ENCODE measurements around the gene FER. TPM values are rescaled to one million over a fixed set of nuclear protein-coding genes. Genes with fewer than 3 reads are reported as not detected.

The FER gene
- total RNA-seq, 5 donors from 2014 or later (not counting 1 experiment from before 2014, with no cell fraction given), result 7.0 to 19.6 (median 10.4) TPM

- Mint-ChIP-seq H3K27me3 (no peaks in the 10 kb centered on the region), H3K36me3 (peaks cover under 1% of the 10 kb centered on the region), H3K4me1 (peaks cover 0 to 1% (median 0%) of the 10 kb centered on the region in 3 donors), H3K27ac (no peak overlapping the region), H3K9me3 (no peaks in the 10 kb centered on the region), H3K4me3 (no peak overlapping the region)
- Histone ChIP-seq H3K36me3 (ENCODE audit: control insufficient read depth in 2 of 2, extremely low read depth in 1 of 2, insufficient read depth in 1 of 2, low read length in 1 of 2) (no peaks in the 10 kb centered on the region), H3K4me3 (ENCODE audit: control insufficient read depth in 1 of 2, extremely low read depth in 1 of 2, low read length in 1 of 2) (no peak overlapping the region), H3K4me1 (ENCODE audit: control insufficient read depth in 1 of 2, extremely low read depth in 1 of 2, insufficient read depth in 2 of 2, low read length in 2 of 2) (no peaks in the 10 kb centered on the region), H3K27me3 (replicated peaks in 1 of 2; ENCODE audit: control insufficient read depth in 2 of 2, extremely low read depth in 1 of 2, insufficient read depth in 2 of 2, low read length in 1 of 2) (no peaks in the 10 kb centered on the region), H3K9me3 (no peaks in the 10 kb centered on the region), H3K27ac (ENCODE audit: low read length) (no peak overlapping the region)
- POLR2A ChIA-PET, result interaction anchor here in 1 of 2 donors (0.6 kb wide), 1 partner anchor 331 kb away, joined by 4 read pairs; no protein-coding TSS in a partner anchor
- no peak for DNase-seq
- WGBS (ENCODE audit: insufficient coverage), result no CpG with 5 or more reads among the region's 4 CpGs
- ATAC-seq (replicated peaks in 1 of 4), result no peak
- CTCF ChIA-PET, result no interaction called here
Observed at GRCh38 chr5:108940506-108940905, 192.8 kb downstream of the FER start.

- H3K9me3 ChIP-seq, result no peaks in the 10 kb centered on the region
- ChIA-PET CTCF (no interaction called here), POLR2A (no interaction called here)
- Mint-ChIP-seq H3K27ac (no peak overlapping the region), H3K36me3 (no peaks in the 10 kb centered on the region), H3K27me3 (no peaks in the 10 kb centered on the region), H3K4me3 (no peak overlapping the region), H3K4me1 (peaks cover 0 to 1% (median 0%) of the 10 kb centered on the region in 3 donors), H3K9me3 (no peaks in the 10 kb centered on the region)
- ATAC-seq (replicated peaks in 1 of 4) (no peak), DNase-seq (no peak)
- H3K4me1 ChIP-seq (ENCODE audit: control insufficient read depth in 1 of 2, extremely low read depth in 1 of 2, insufficient read depth in 2 of 2, low read length in 2 of 2), result no peaks in the 10 kb centered on the region
- no peak overlapping the region for H3K27ac ChIP-seq (ENCODE audit: low read length)
- WGBS (ENCODE audit: insufficient coverage), result no CpG with 5 or more reads among the region's 2 CpGs
- no peaks in the 10 kb centered on the region for H3K36me3 ChIP-seq (ENCODE audit: control insufficient read depth in 2 of 2, extremely low read depth in 1 of 2, insufficient read depth in 1 of 2, low read length in 1 of 2)
- no peak overlapping the region for H3K4me3 ChIP-seq (ENCODE audit: control insufficient read depth in 1 of 2, extremely low read depth in 1 of 2, low read length in 1 of 2)
- H3K27me3 ChIP-seq (replicated peaks in 1 of 2; ENCODE audit: control insufficient read depth in 2 of 2, extremely low read depth in 1 of 2, insufficient read depth in 2 of 2, low read length in 1 of 2), result no peaks in the 10 kb centered on the region
Observed at GRCh38 chr5:108941746-108942145, 194.0 kb downstream of the FER start.

- ATAC-seq (replicated peaks in 1 of 4), result no peak
- Mint-ChIP-seq H3K4me1 (peaks cover 0 to 1% (median 0%) of the 10 kb centered on the region in 3 donors), H3K9me3 (no peaks in the 10 kb centered on the region), H3K4me3 (no peak overlapping the region), H3K27ac (no peak overlapping the region), H3K36me3 (peaks cover 4% of the 10 kb centered on the region), H3K27me3 (no peaks in the 10 kb centered on the region)
- DNase-seq, result no peak
- H3K27ac ChIP-seq (ENCODE audit: low read length), result no peak overlapping the region
- ChIA-PET CTCF (no interaction called here), POLR2A (no interaction called here)
- no CpG with 5 or more reads among the region's 1 CpG for WGBS (ENCODE audit: insufficient coverage)
- no peaks in the 10 kb centered on the region for H3K36me3 ChIP-seq (ENCODE audit: control insufficient read depth in 2 of 2, extremely low read depth in 1 of 2, insufficient read depth in 1 of 2, low read length in 1 of 2)
- H3K4me1 ChIP-seq (ENCODE audit: control insufficient read depth in 1 of 2, extremely low read depth in 1 of 2, insufficient read depth in 2 of 2, low read length in 2 of 2), result no peaks in the 10 kb centered on the region
- H3K4me3 ChIP-seq (ENCODE audit: control insufficient read depth in 1 of 2, extremely low read depth in 1 of 2, low read length in 1 of 2), result no peak overlapping the region
- no peaks in the 10 kb centered on the region for H3K9me3 ChIP-seq
- no peaks in the 10 kb centered on the region for H3K27me3 ChIP-seq (replicated peaks in 1 of 2; ENCODE audit: control insufficient read depth in 2 of 2, extremely low read depth in 1 of 2, insufficient read depth in 2 of 2, low read length in 1 of 2)
Observed at GRCh38 chr5:108942701-108943100, 195.0 kb downstream of the FER start.

- ATAC-seq (replicated peaks in 1 of 4), result no peak
- no peaks in the 10 kb centered on the region for H3K27me3 ChIP-seq (replicated peaks in 1 of 2; ENCODE audit: control insufficient read depth in 2 of 2, extremely low read depth in 1 of 2, insufficient read depth in 2 of 2, low read length in 1 of 2)
- H3K27ac ChIP-seq (ENCODE audit: low read length), result no peak overlapping the region
- no peaks in the 10 kb centered on the region for H3K9me3 Mint-ChIP-seq
- H3K27ac Mint-ChIP-seq, result no peak overlapping the region
- H3K4me3 Mint-ChIP-seq, result no peak overlapping the region
- ChIA-PET POLR2A (no interaction called here), CTCF (no interaction called here)
- no peaks in the 10 kb centered on the region for H3K27me3 Mint-ChIP-seq
- no CpG with 5 or more reads among the region's 3 CpGs for WGBS (ENCODE audit: insufficient coverage)
- no peaks in the 10 kb centered on the region for H3K4me1 Mint-ChIP-seq
- peaks cover 4% of the 10 kb centered on the region for H3K36me3 Mint-ChIP-seq
- H3K9me3 ChIP-seq, result no peaks in the 10 kb centered on the region
- H3K36me3 ChIP-seq (ENCODE audit: control insufficient read depth in 2 of 2, extremely low read depth in 1 of 2, insufficient read depth in 1 of 2, low read length in 1 of 2), result no peaks in the 10 kb centered on the region
- DNase-seq, result no peak
- H3K4me3 ChIP-seq (ENCODE audit: control insufficient read depth in 1 of 2, extremely low read depth in 1 of 2, low read length in 1 of 2), result no peak overlapping the region
- no peaks in the 10 kb centered on the region for H3K4me1 ChIP-seq (ENCODE audit: control insufficient read depth in 1 of 2, extremely low read depth in 1 of 2, insufficient read depth in 2 of 2, low read length in 2 of 2)
Observed at GRCh38 chr5:108945094-108945493, 197.4 kb downstream of the FER start.

GRCh38 chr5:108946008-108946407 lies 198.3 kb downstream of the FER start:
- H3K27me3 ChIP-seq (replicated peaks in 1 of 2; ENCODE audit: control insufficient read depth in 2 of 2, extremely low read depth in 1 of 2, insufficient read depth in 2 of 2, low read length in 1 of 2), result no peaks in the 10 kb centered on the region
- Mint-ChIP-seq H3K4me1 (no peaks in the 10 kb centered on the region), H3K4me3 (no peak overlapping the region), H3K27ac (no peak overlapping the region), H3K27me3 (no peaks in the 10 kb centered on the region), H3K9me3 (no peaks in the 10 kb centered on the region), H3K36me3 (peaks cover 4% of the 10 kb centered on the region)
- H3K36me3 ChIP-seq (ENCODE audit: control insufficient read depth in 2 of 2, extremely low read depth in 1 of 2, insufficient read depth in 1 of 2, low read length in 1 of 2), result no peaks in the 10 kb centered on the region
- CTCF ChIA-PET, result no interaction called here
- no CpG with 5 or more reads among the region's 1 CpG for WGBS (ENCODE audit: insufficient coverage)
- H3K4me1 ChIP-seq (ENCODE audit: control insufficient read depth in 1 of 2, extremely low read depth in 1 of 2, insufficient read depth in 2 of 2, low read length in 2 of 2), result no peaks in the 10 kb centered on the region
- no peaks in the 10 kb centered on the region for H3K9me3 ChIP-seq
- no peak overlapping the region for H3K4me3 ChIP-seq (ENCODE audit: control insufficient read depth in 1 of 2, extremely low read depth in 1 of 2, low read length in 1 of 2)
- ATAC-seq (replicated peaks in 1 of 4), result no peak
- no peak for DNase-seq
- POLR2A ChIA-PET, result no interaction called here
- H3K27ac ChIP-seq (ENCODE audit: low read length), result no peak overlapping the region

- DNase-seq (no peak), ATAC-seq (replicated peaks in 1 of 4) (no peak)
- no peaks in the 10 kb centered on the region for H3K27me3 Mint-ChIP-seq
- no peaks in the 10 kb centered on the region for H3K4me1 Mint-ChIP-seq
- POLR2A ChIA-PET, result no interaction called here
- no peaks in the 10 kb centered on the region for H3K4me1 ChIP-seq (ENCODE audit: control insufficient read depth in 1 of 2, extremely low read depth in 1 of 2, insufficient read depth in 2 of 2, low read length in 2 of 2)
- H3K36me3 ChIP-seq (ENCODE audit: control insufficient read depth in 2 of 2, extremely low read depth in 1 of 2, insufficient read depth in 1 of 2, low read length in 1 of 2), result no peaks in the 10 kb centered on the region
- H3K4me3 Mint-ChIP-seq, result no peak overlapping the region
- CTCF ChIA-PET, result interaction anchor here in 1 of 2 donors (0.6 kb wide), 1 partner anchor 17 kb away, joined by 3 read pairs; no protein-coding TSS in a partner anchor
- H3K9me3 ChIP-seq, result no peaks in the 10 kb centered on the region
- H3K27ac ChIP-seq (ENCODE audit: low read length), result no peak overlapping the region
- H3K27me3 ChIP-seq (replicated peaks in 1 of 2; ENCODE audit: control insufficient read depth in 2 of 2, extremely low read depth in 1 of 2, insufficient read depth in 2 of 2, low read length in 1 of 2), result no peaks in the 10 kb centered on the region
- H3K27ac Mint-ChIP-seq, result no peak overlapping the region
- no peak overlapping the region for H3K4me3 ChIP-seq (ENCODE audit: control insufficient read depth in 1 of 2, extremely low read depth in 1 of 2, low read length in 1 of 2)
- peaks cover 4% of the 10 kb centered on the region for H3K36me3 Mint-ChIP-seq
- WGBS (ENCODE audit: insufficient coverage), result no CpG with 5 or more reads among the region's 1 CpG
- H3K9me3 Mint-ChIP-seq, result no peaks in the 10 kb centered on the region
Observed at GRCh38 chr5:108947164-108947563, 199.5 kb downstream of the FER start.

GRCh38 chr5:108950276-108950675 lies 202.6 kb downstream of the FER start:
- H3K27ac Mint-ChIP-seq, result no peak overlapping the region
- no peak overlapping the region for H3K27ac ChIP-seq (ENCODE audit: low read length)
- H3K27me3 ChIP-seq (replicated peaks in 1 of 2; ENCODE audit: control insufficient read depth in 2 of 2, extremely low read depth in 1 of 2, insufficient read depth in 2 of 2, low read length in 1 of 2), result no peaks in the 10 kb centered on the region
- ChIA-PET POLR2A (no interaction called here), CTCF (no interaction called here)
- WGBS (ENCODE audit: insufficient coverage), result no CpG with 5 or more reads among the region's 2 CpGs
- H3K36me3 ChIP-seq (ENCODE audit: control insufficient read depth in 2 of 2, extremely low read depth in 1 of 2, insufficient read depth in 1 of 2, low read length in 1 of 2), result no peaks in the 10 kb centered on the region
- no peaks in the 10 kb centered on the region for H3K9me3 ChIP-seq
- no peaks in the 10 kb centered on the region for H3K4me1 Mint-ChIP-seq
- H3K4me3 Mint-ChIP-seq, result no peak overlapping the region
- H3K27me3 Mint-ChIP-seq, result no peaks in the 10 kb centered on the region
- ATAC-seq (replicated peaks in 1 of 4) (no peak), DNase-seq (no peak)
- H3K9me3 Mint-ChIP-seq, result no peaks in the 10 kb centered on the region
- no peak overlapping the region for H3K4me3 ChIP-seq (ENCODE audit: control insufficient read depth in 1 of 2, extremely low read depth in 1 of 2, low read length in 1 of 2)
- no peaks in the 10 kb centered on the region for H3K4me1 ChIP-seq (ENCODE audit: control insufficient read depth in 1 of 2, extremely low read depth in 1 of 2, insufficient read depth in 2 of 2, low read length in 2 of 2)
- H3K36me3 Mint-ChIP-seq, result peaks cover 4% of the 10 kb centered on the region

All from T-cell (primary cell).